CD4-positive, CD25-positive, alpha-beta regulatory T cell (primary cell): ENCODE data around the gene B3GNT3. TPM values are rescaled to one million over a fixed set of nuclear protein-coding genes. Genes with fewer than 3 reads are reported as not detected.
"Not testable (repeated sequence)": the region's sequence is repeated elsewhere in the genome, so short reads cannot be mapped to it uniquely, and the experiment has no call there.

Experiments used
- ATAC-seq, 2 donors: fragments of 150-1000 bp; cut with Tn5 transposase; one replicate each; pipeline ENCODE4 v1.10.0; 2021; ENCODE audit warnings: low read depth in 2 of 2, moderate number of reproducible peaks in 2 of 2, moderate library complexity in 1 of 2
- DNase-seq, 3 donors: peaks; one replicate each; pipeline versions ENCODE4 v3.0.0 to v3.0.0-alpha.2; 2012 to 2022; ENCODE audit warnings: mixed read lengths in 1 of 3
- H3K27ac ChIP-seq: one replicate; pipeline ENCODE4 v1.7.0; 2013; ENCODE audit warnings: mild to moderate bottlenecking, low read length; ENCODE audit not compliant: insufficient read depth, poor library complexity, severe bottlenecking
- H3K27me3 ChIP-seq: one replicate; pipeline ENCODE4 v1.7.0; 2013; ENCODE audit warnings: low read length; ENCODE audit not compliant: control insufficient read depth, insufficient read depth
- H3K36me3 ChIP-seq: one replicate; pipeline ENCODE4 v1.7.0; 2013; ENCODE audit warnings: mild to moderate bottlenecking, low read length, moderate library complexity; ENCODE audit not compliant: control insufficient read depth, insufficient read depth
- H3K4me1 ChIP-seq: 2 replicates; pipeline ENCODE4 v1.7.0; 2013; ENCODE audit warnings: mild to moderate bottlenecking, low read length; ENCODE audit not compliant: insufficient read depth, control insufficient read depth, poor library complexity, severe bottlenecking
- H3K4me3 ChIP-seq: one replicate; pipeline ENCODE4 v1.7.0; 2013; ENCODE audit warnings: low read depth, mild to moderate bottlenecking, low read length, moderate library complexity
- H3K9me3 ChIP-seq, 2 experiments: 1 replicate in 1 of 2; 2 replicates in 1 of 2; pipeline ENCODE4 v1.7.0; 2013; ENCODE audit warnings: low read length in 2 of 2, mild to moderate bottlenecking in 1 of 2, moderate library complexity in 1 of 2; ENCODE audit not compliant: control insufficient read depth in 2 of 2
- H3K27ac Mint-ChIP-seq, 3 donors: one replicate each; pipeline ENCODE4 v1.8.0; 2020 to 2022; ENCODE audit warnings: mild to moderate bottlenecking in 3 of 3, mixed read lengths in 3 of 3, moderate library complexity in 2 of 3
- H3K27me3 Mint-ChIP-seq: one replicate; pipeline ENCODE4 v1.8.0; 2022; ENCODE audit warnings: mild to moderate bottlenecking, mixed read lengths
- H3K36me3 Mint-ChIP-seq: one replicate; pipeline ENCODE4 v1.8.0; 2020; ENCODE audit warnings: mixed read lengths
- H3K4me1 Mint-ChIP-seq, 4 donors: one replicate each; pipeline ENCODE4 v1.8.0; 2020 to 2022; ENCODE audit warnings: mixed read lengths in 4 of 4, mild to moderate bottlenecking in 1 of 4
- H3K4me3 Mint-ChIP-seq, 4 donors: one replicate each; pipeline ENCODE4 v1.8.0; 2020 to 2022; ENCODE audit warnings: mild to moderate bottlenecking in 4 of 4, mixed read lengths in 4 of 4, moderate library complexity in 3 of 4
- H3K9me3 Mint-ChIP-seq, 7 donors: one replicate each; pipeline ENCODE4 v1.8.0; 2020 to 2022; ENCODE audit warnings: mixed read lengths in 7 of 7, mild to moderate bottlenecking in 3 of 7, moderate library complexity in 2 of 7
- polyA plus RNA-seq, 4 donors: library from polyadenylated mRNA; unstranded; fragments of 300-500 nt; fragmentation: Illumina TruSeq; gene quantifications; one replicate each; pipeline ENCODE4 v1.2.3, GENCODE V29; 2021
- total RNA-seq: library from RNA; stranded (reverse); gene quantifications from one replicate; pipeline ENCODE4 v1.2.3, GENCODE V29; 2022

B3GNT3 gene
- total and polyA plus RNA-seq, 5 donors from 2014 or later = 0.27 to 0.47 TPM; not detected in 3

DNA sequence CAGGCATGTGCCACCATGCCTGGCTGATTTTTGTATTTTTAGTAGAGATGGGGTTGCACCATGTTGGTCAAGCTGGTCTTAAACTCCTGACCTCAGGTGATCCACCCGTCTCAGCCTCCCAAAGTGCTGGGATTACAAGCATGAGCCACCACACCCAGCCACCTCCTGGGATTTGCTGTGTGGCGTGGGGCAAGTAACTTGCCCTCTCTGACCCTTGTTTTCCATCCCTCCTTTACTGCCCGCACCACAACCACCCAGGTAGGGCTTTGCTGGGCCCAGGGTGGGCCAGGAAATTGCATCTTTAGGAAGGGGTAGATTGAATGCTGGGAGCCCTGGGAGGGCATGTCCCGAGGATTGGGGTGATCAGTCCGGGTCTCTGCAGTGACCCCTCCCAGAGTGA lies 11.2 kb upstream of the B3GNT3 start:
- not testable (repeated sequence) for H3K27me3 Mint-ChIP-seq, H3K4me1 ChIP-seq, H3K27ac ChIP-seq, H3K4me3 ChIP-seq, H3K4me3 Mint-ChIP-seq, ATAC-seq, H3K9me3 Mint-ChIP-seq, H3K9me3 ChIP-seq, H3K27me3 ChIP-seq, DNase-seq
- Mint-ChIP-seq H3K4me1 (peaks cover 0 to 11% (median 6%) of the 10 kb centered on the region in 4 donors), H3K27ac (peak overlapping the region in 1 of 3 donors; percentile 69), H3K36me3 (peaks cover 16% of the 10 kb centered on the region)
- peaks cover 30% of the 10 kb centered on the region for H3K36me3 ChIP-seq

DNA sequence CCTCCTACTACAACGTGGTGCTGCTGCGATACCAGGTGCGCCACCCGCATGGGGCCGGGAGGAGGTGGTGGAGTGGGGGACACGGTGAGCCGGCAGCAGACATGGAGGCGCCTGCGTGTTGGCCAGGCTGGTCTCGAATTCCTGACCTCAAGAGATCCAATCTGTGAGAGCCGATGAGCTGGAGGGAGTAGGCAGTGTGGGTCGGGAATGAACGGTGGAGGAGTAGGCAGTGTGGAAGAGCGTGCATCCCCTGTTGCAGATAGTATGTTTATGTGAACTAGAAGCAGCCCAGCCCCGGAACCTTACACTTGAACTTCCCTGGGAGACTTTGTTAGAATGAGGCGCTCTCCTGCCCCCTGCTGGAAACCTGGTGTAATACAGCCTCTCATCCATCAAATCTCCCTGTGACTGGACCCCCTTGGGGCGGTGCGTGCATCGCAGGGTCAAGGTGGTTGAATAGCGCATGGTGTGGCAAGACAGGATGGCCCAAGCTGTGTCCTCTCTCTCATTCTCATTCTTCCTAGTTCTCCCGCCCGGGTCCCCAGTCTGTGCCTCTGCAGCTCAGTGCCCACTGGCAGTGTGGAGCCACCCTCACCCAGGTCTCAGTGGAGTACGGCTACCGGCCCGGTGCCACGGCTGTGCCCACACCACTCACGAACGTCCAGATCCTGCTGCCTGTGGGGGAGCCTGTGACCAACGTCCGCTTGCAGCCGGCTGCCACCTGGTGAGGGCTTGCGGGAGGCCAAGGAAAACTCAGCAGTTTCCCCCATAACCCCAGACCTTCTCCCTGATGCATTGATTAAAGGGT lies 10.5 kb upstream of the B3GNT3 start:
- Histone ChIP-seq H3K36me3 (peaks cover 33% of the 10 kb centered on the region), H3K9me3 (no peaks in the 10 kb centered on the region), H3K4me3 (no peak overlapping the region), H3K27ac (no peak overlapping the region), H3K27me3 (no peaks in the 10 kb centered on the region), H3K4me1 (no peaks in the 10 kb centered on the region)
- DNase-seq (peak; percentile 50 to 80 (median 72)), ATAC-seq (peak; percentile 68 to 73)
- H3K27ac Mint-ChIP-seq = peak overlapping the region in 2 of 3 donors; percentile 49 to 67
- H3K9me3 Mint-ChIP-seq = no peaks in the 10 kb centered on the region
- no peaks in the 10 kb centered on the region for H3K27me3 Mint-ChIP-seq
- H3K36me3 Mint-ChIP-seq = peaks cover 22% of the 10 kb centered on the region
- peaks cover 0 to 18% (median 8%) of the 10 kb centered on the region in 4 donors for H3K4me1 Mint-ChIP-seq
- no peak overlapping the region for H3K4me3 Mint-ChIP-seq

DNA sequence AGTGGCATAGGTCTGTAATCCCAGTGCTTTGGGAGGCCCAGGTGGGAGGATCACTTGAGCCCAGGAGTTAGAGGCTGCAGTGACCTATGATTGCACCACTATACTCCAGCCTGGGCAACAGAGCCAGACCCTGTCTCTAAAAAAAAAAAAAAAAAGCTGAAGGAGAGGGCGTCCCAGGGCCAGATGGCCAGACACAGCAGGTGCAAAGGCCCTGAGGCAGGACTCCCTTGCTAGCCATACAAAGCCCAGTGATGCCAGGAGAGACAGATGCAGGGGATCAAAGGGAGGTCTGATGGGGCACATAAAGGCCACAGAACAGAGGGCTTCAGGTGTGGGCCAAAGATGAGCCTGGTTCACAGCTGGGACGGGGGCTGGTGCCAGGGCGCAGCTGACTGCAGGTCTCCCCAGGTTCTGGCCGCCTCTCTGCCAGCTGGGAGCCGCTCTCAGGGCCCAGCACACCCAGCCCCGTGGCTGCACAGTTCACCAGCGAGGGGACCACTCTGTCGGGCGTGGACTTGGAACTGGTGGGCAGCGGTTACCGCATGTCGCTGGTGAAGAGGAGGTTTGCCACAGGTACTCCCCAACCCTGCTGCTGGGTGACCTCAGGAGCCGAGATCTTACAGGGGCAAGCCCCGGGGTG lies 7.5 kb upstream of the B3GNT3 start:
- H3K27me3 ChIP-seq = no peaks in the 10 kb centered on the region
- Mint-ChIP-seq H3K36me3 (peaks cover 19% of the 10 kb centered on the region), H3K27ac (no peak overlapping the region), H3K27me3 (no peaks in the 10 kb centered on the region), H3K9me3 (no peaks in the 10 kb centered on the region), H3K4me3 (no peak overlapping the region), H3K4me1 (peaks cover 0 to 41% (median 18%) of the 10 kb centered on the region in 4 donors)
- DNase-seq (no peak), ATAC-seq (no peak)
- H3K9me3 ChIP-seq = no peaks in the 10 kb centered on the region
- H3K4me3 ChIP-seq = no peak overlapping the region
- H3K27ac ChIP-seq = no peak overlapping the region
- H3K36me3 ChIP-seq = peaks cover 28% of the 10 kb centered on the region
- peaks cover 8% of the 10 kb centered on the region for H3K4me1 ChIP-seq

DNA sequence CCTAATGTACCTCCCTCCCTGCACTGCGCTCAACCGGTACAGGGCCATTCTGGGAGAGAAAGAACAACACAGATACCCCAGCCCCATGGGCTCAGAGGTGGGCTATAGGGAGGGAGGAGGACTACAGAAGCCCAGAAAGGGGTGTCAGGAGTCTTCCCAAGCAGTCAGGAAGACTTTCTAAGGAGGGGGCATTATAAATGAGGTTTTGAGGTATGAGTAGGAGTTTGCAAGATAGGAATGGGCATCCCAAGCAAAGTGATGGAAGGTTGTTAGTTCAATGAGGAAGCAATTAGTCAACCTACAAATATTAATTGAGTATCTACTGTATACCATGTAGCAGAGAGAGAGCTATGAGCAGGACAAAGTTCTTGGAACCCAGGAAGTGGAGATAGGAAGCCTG lies 6.3 kb upstream of the B3GNT3 start:
- Mint-ChIP-seq H3K9me3 (no peaks in the 10 kb centered on the region), H3K4me3 (no peak overlapping the region), H3K27ac (peak overlapping the region in 2 of 3 donors; percentile 26 to 84), H3K4me1 (peaks cover 0 to 48% (median 20%) of the 10 kb centered on the region in 4 donors), H3K27me3 (peaks cover 6% of the 10 kb centered on the region), H3K36me3 (peaks cover 16% of the 10 kb centered on the region)
- H3K27me3 ChIP-seq = no peaks in the 10 kb centered on the region
- H3K36me3 ChIP-seq = peaks cover 19% of the 10 kb centered on the region
- peaks cover 8% of the 10 kb centered on the region for H3K4me1 ChIP-seq
- H3K9me3 ChIP-seq = no peaks in the 10 kb centered on the region
- H3K27ac ChIP-seq = no peak overlapping the region
- H3K4me3 ChIP-seq = no peak overlapping the region
- DNase-seq (no peak), ATAC-seq (no peak)

DNA sequence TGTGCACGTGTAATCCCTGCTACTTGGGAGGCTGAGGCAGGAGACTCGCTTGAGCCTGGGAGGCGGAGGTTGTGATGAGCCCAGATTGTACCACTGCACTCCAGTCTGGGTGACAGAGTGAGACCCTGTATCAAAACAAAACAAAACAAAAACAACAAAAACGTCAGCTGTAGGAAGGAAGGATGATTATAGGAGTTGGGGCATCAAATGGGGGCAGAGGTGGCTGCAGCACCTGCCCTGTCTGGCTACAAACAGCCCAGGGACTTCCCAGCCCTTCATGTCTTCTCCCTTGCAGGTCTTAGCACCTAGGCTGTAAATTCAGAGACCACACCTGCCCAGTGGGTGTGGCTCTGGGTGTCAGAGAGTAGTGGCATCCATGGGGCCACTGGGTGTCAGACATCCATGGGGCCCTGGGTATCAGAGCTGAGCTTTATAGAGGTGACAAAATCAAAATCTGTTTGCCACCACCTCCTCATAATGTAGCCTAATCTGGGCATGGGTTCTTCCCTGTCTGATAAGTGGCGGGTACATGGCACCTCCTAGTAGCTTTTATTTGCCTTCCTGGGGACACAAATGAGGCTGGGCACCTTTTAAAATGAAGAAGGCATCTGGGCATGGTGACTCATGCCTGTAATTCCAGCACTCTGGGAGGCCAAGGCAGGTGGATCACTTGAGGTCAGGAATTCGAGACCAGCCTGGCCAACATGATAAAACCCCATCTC lies 4.7 kb upstream of the B3GNT3 start:
- H3K4me3 ChIP-seq = no peak overlapping the region
- peaks cover 15% of the 10 kb centered on the region for H3K4me1 ChIP-seq
- H3K9me3 ChIP-seq = no peaks in the 10 kb centered on the region
- peaks cover 21% of the 10 kb centered on the region for H3K27me3 Mint-ChIP-seq
- no peak overlapping the region for H3K27ac ChIP-seq
- ATAC-seq (peak in 1 of 2 donors; percentile 45), DNase-seq (peak in 1 of 3 donors; percentile 41)
- H3K4me1 Mint-ChIP-seq = peaks cover 0 to 55% (median 18%) of the 10 kb centered on the region in 4 donors
- no peaks in the 10 kb centered on the region for H3K27me3 ChIP-seq
- peak overlapping the region; percentile 52 to 72 (median 62) for H3K27ac Mint-ChIP-seq
- H3K36me3 Mint-ChIP-seq = peaks cover 10% of the 10 kb centered on the region
- peaks cover 16% of the 10 kb centered on the region for H3K36me3 ChIP-seq
- H3K9me3 Mint-ChIP-seq = no peaks in the 10 kb centered on the region
- no peak overlapping the region for H3K4me3 Mint-ChIP-seq

DNA sequence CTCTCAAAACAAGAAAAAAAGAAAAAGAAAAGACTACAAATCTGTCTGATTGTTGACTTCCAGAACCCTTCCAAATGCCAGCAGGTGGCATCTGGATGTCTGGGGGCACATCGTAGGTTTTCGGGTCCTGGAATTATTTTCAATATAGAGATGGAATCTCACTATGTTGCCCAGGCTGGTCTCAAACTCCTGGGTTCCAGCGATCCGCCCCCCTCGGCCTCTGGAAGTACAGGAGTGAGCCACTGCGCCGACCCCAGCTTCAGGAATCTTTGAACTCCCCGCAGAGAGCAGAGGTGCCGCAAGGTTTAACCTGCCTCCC lies 567 bp upstream of the B3GNT3 start:
- DNase-seq (no peak), ATAC-seq (no peak)
- H3K27ac Mint-ChIP-seq = peak overlapping the region in 1 of 3 donors; percentile 83
- Histone ChIP-seq H3K27ac (no peak overlapping the region), H3K27me3 (no peaks in the 10 kb centered on the region), H3K4me1 (peaks cover 28% of the 10 kb centered on the region), H3K9me3 (no peaks in the 10 kb centered on the region), H3K36me3 (no peaks in the 10 kb centered on the region), H3K4me3 (no peak overlapping the region)
- peaks cover 37% of the 10 kb centered on the region for H3K27me3 Mint-ChIP-seq
- no peaks in the 10 kb centered on the region for H3K9me3 Mint-ChIP-seq
- peak overlapping the region in 2 of 4 donors; percentile 19 to 72 for H3K4me3 Mint-ChIP-seq
- H3K4me1 Mint-ChIP-seq = peaks cover 0 to 68% (median 22%) of the 10 kb centered on the region in 4 donors
- H3K36me3 Mint-ChIP-seq = peaks cover under 1% of the 10 kb centered on the region

DNA sequence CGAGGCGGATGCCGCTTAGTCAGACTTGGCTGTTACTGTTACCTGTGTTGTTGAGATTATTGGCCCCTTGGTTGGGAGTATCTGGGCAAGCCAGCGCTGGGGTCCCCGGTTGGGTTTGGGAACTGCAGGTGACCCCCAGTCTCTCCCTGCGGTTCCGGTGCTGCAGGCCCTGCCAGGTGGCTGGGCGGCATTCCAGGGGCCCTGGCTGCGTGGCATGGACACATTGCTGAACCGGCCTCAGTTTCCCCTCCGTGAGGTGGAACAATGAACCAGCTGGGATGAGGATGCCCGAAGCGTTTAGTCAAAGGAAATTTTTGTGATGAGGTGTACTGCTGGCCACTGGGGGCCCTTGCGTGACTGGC lies 538 bp downstream of the B3GNT3 start:
- H3K27ac Mint-ChIP-seq = peak overlapping the region in 1 of 3 donors; percentile 5
- no peaks in the 10 kb centered on the region for H3K36me3 Mint-ChIP-seq
- H3K9me3 Mint-ChIP-seq = no peaks in the 10 kb centered on the region
- no peaks in the 10 kb centered on the region for H3K9me3 ChIP-seq
- peaks cover 0 to 59% (median 20%) of the 10 kb centered on the region in 4 donors for H3K4me1 Mint-ChIP-seq
- ATAC-seq = no peak
- H3K27me3 Mint-ChIP-seq = peaks cover 42% of the 10 kb centered on the region
- DNase-seq = no peak
- no peaks in the 10 kb centered on the region for H3K36me3 ChIP-seq
- H3K27ac ChIP-seq = no peak overlapping the region
- H3K4me1 ChIP-seq = peaks cover 28% of the 10 kb centered on the region
- peak overlapping the region in 3 of 4 donors; percentile 15 to 72 (median 58) for H3K4me3 Mint-ChIP-seq
- no peaks in the 10 kb centered on the region for H3K27me3 ChIP-seq
- H3K4me3 ChIP-seq = no peak overlapping the region
